WTC11 (cell line): ENCODE data around the gene ZNF135. TPM values are rescaled to one million over a fixed set of nuclear protein-coding genes. Genes with fewer than 3 reads are reported as not detected.

Experiments
- ATAC-seq: fragments of 200-7000 bp; cut with Tn5 transposase; 2 replicates; pipeline ENCODE4 v1.10.0; 2021; ENCODE audit warnings: mild to moderate bottlenecking, moderate library complexity
- Bru-seq: library from RNA; stranded (reverse); fragments of 400-500 nt; gene quantifications from one replicate; lab custom pipeline; 2021; lab: Mats Ljungman, UMichigan
- CTCF ChIA-PET: fragments of 300-600 bp; sonication (Branson Sonifier 250); formaldehyde crosslinking; loops from one replicate; lab custom pipeline; 2021; ENCODE audit warnings: antibody characterized with exemption; lab: Charles Lee
- POLR2A ChIA-PET: fragments of 350-600 bp; sonication (Branson Sonifier 250); formaldehyde crosslinking; loops from one replicate; lab custom pipeline; 2021; ENCODE audit warnings: antibody characterized with exemption; lab: Charles Lee
- DNase-seq: peaks from one replicate; pipeline ENCODE4 v3.0.0; 2021; ENCODE audit warnings: low spot score
- H3K27ac Mint-ChIP-seq: 2 replicates; pipeline ENCODE4 v1.8.0; 2021; ENCODE audit warnings: mixed read lengths
- H3K27me3 Mint-ChIP-seq: 2 replicates; pipeline ENCODE4 v1.8.0; 2021; ENCODE audit warnings: low read depth, mild to moderate bottlenecking, moderate library complexity, mixed read lengths
- H3K36me3 Mint-ChIP-seq: 2 replicates; pipeline ENCODE4 v1.8.0; 2021; ENCODE audit warnings: mixed read lengths
- H3K4me1 Mint-ChIP-seq: 2 replicates; pipeline ENCODE4 v1.8.0; 2022; ENCODE audit warnings: mixed read lengths
- H3K4me3 Mint-ChIP-seq: 2 replicates; pipeline ENCODE4 v1.8.0; 2021; ENCODE audit warnings: mild to moderate bottlenecking, moderate library complexity, mixed read lengths
- H3K9me3 Mint-ChIP-seq: 2 replicates; pipeline ENCODE4 v1.8.0; 2021; ENCODE audit warnings: mixed read lengths
- AFF4 ChIP-seq: sonication (generic); formaldehyde crosslinking; IDR thresholded peaks from 2 replicates; pipeline ENCODE4 v1.8.1; 2023; ENCODE audit warnings: mild to moderate bottlenecking, missing genetic modification reagents, borderline replicate concordance
- ARID4B ChIP-seq: sonication (generic); formaldehyde crosslinking; IDR thresholded peaks from 2 replicates; pipeline ENCODE4 v1.8.0; 2023; ENCODE audit warnings: missing genetic modification reagents, mild to moderate bottlenecking, borderline replicate concordance
- E2F5 ChIP-seq: sonication (generic); formaldehyde crosslinking; IDR thresholded peaks from 2 replicates; pipeline ENCODE4 v1.8.1; 2022; ENCODE audit warnings: mild to moderate bottlenecking, moderate library complexity, missing genetic modification reagents
- ERG ChIP-seq: fragments of 250-450 bp; sonication (Bioruptor Pico); IDR thresholded peaks from 2 replicates; pipeline ENCODE4 v1.8.0; 2021; ENCODE audit warnings: mild to moderate bottlenecking
- FOXK1 ChIP-seq: sonication (generic); formaldehyde crosslinking; IDR thresholded peaks from 2 replicates; pipeline ENCODE4 v1.8.0; 2022; ENCODE audit warnings: mild to moderate bottlenecking, moderate library complexity, missing genetic modification reagents
- GABPB1 ChIP-seq: sonication (generic); formaldehyde crosslinking; IDR thresholded peaks from 2 replicates; pipeline ENCODE4 v1.8.1; 2023; ENCODE audit warnings: mild to moderate bottlenecking, missing genetic modification reagents
- HMGA2 ChIP-seq: fragments of 250-450 bp; sonication (Bioruptor Pico); IDR thresholded peaks from 2 replicates; pipeline ENCODE4 v1.4.0; 2021; ENCODE audit warnings: mild to moderate bottlenecking, moderate library complexity
- SP1 ChIP-seq: sonication (generic); formaldehyde crosslinking; conservative IDR thresholded peaks from 2 replicates; pipeline ENCODE4 v1.8.1; 2022; ENCODE audit warnings: missing genetic modification reagents
- TP53 ChIP-seq: sonication (generic); formaldehyde crosslinking; IDR thresholded peaks from 2 replicates; pipeline ENCODE4 v1.8.1; 2023; ENCODE audit warnings: mild to moderate bottlenecking, missing genetic modification reagents
- USF1 ChIP-seq: sonication (generic); formaldehyde crosslinking; IDR thresholded peaks from 2 replicates; pipeline ENCODE4 v1.8.0; 2022; ENCODE audit warnings: mild to moderate bottlenecking, missing genetic modification reagents
- USF2 ChIP-seq: sonication (generic); formaldehyde crosslinking; IDR thresholded peaks from 2 replicates; pipeline ENCODE4 v1.8.1; 2023; ENCODE audit warnings: mild to moderate bottlenecking, missing genetic modification reagents, moderate library complexity
- ZBTB43 ChIP-seq: sonication (generic); formaldehyde crosslinking; IDR thresholded peaks from 2 replicates; pipeline ENCODE4 v1.8.1; 2023; ENCODE audit warnings: mild to moderate bottlenecking, missing genetic modification reagents
- ZNF121 ChIP-seq: sonication (generic); formaldehyde crosslinking; IDR thresholded peaks from 2 replicates; pipeline ENCODE4 v1.8.0; 2023; ENCODE audit warnings: missing genetic modification reagents
- ZNF232 ChIP-seq: sonication (generic); formaldehyde crosslinking; IDR thresholded peaks from 2 replicates; pipeline ENCODE4 v1.8.0; 2022; ENCODE audit warnings: mild to moderate bottlenecking, missing genetic modification reagents
- ZNF281 ChIP-seq: sonication (generic); formaldehyde crosslinking; IDR thresholded peaks from 2 replicates; pipeline ENCODE4 v1.8.0; 2023; ENCODE audit warnings: mild to moderate bottlenecking, missing genetic modification reagents
- ZNF317 ChIP-seq: sonication (generic); formaldehyde crosslinking; IDR thresholded peaks from 2 replicates; pipeline ENCODE4 v1.8.1; 2023; ENCODE audit warnings: low read depth, mild to moderate bottlenecking, moderate library complexity, missing genetic modification reagents, borderline replicate concordance
- ZNF396 ChIP-seq: fragments of 250-450 bp; sonication (Bioruptor Pico); IDR thresholded peaks from 2 replicates; pipeline ENCODE4 v1.8.0; 2021; ENCODE audit warnings: mild to moderate bottlenecking, moderate library complexity, borderline replicate concordance
- long read RNA-seq, 3 experiments: library from RNA in 1 of 3; library from capped mRNA in 1 of 3; library from polyadenylated mRNA in 1 of 3; unstranded in 2 of 3; stranded (forward) in 1 of 3; transcript quantifications; one replicate each; pipeline ENCODE4 v2.0.0, GENCODE V29; 2021
- total RNA-seq: library from RNA; stranded (reverse); gene quantifications from 3 replicates; pipeline ENCODE4 v1.2.3, GENCODE V29; 2021

ZNF135 gene
- total RNA-seq (5.6 to 8.0 TPM (median 7.2 TPM) in 3 replicates), Bru-seq, nascent RNA (percentile 68 among the genes with signal in this experiment)
- long read RNA-seq, experiment 1, partial matches to known transcripts: 5 of 14 reads
- long read RNA-seq, experiment 1, other reads (novel, unspliced or antisense): 6 of 14 reads
- long read RNA-seq, experiment 2, partial matches to known transcripts: 0 of 1 reads
- long read RNA-seq, experiment 2, other reads (novel, unspliced or antisense): 1 of 1 reads
- long read RNA-seq, experiment 3, partial matches to known transcripts: 1 of 2 reads
- long read RNA-seq, experiment 3, other reads (novel, unspliced or antisense): 1 of 2 reads

GRCh38 chr19:58059003-58059670, at the start of gene ZNF135:
ZNF135 (plus strand) TSS chr19:58059282; CDS start chr19:58060003, 721 bp downstream.
- peaks cover 6% of the 10 kb centered on the region for H3K27me3 Mint-ChIP-seq
- H3K36me3 Mint-ChIP-seq: peaks cover 21% of the 10 kb centered on the region
- ATAC-seq (peak; percentile 82), DNase-seq (peak; percentile 90)
- H3K27ac Mint-ChIP-seq: peak within 1 kb of the TSS; percentile 93
- CTCF ChIA-PET: interaction anchor here (0.9 to 3.5 kb wide), 11 partner anchors 13 to 143 kb away, joined by 3 to 30 read pairs (median 3); partner anchors contain the start of genes ZNF329 and ZNF417
- peaks cover 16% of the 10 kb centered on the region for H3K9me3 Mint-ChIP-seq
- POLR2A ChIA-PET: interaction anchor here (0.6 to 2.7 kb wide), 20 partner anchors 9 to 571 kb away, joined by 3 to 16 read pairs (median 4); partner anchors contain the start of genes ZNF274, ZNF329, ZNF418 and ZNF419
- peaks cover 26% of the 10 kb centered on the region for H3K4me1 Mint-ChIP-seq
- peak within 1 kb of the TSS; percentile 69 for H3K4me3 Mint-ChIP-seq
- peak; percentile 97 for TF ChIP-seq ZNF281 (CRISPR knock-in tag)
- TF ChIP-seq ZNF232: 0 out of 2 replicates have a peak, but pooled peaks have one; percentile 25
- TF ChIP-seq ZNF121 (CRISPR knock-in tag): 0 out of 2 replicates have a peak, but pooled peaks have one; percentile 28
- no peak for TF ChIP-seq USF1 (CRISPR knock-in tag)
- TF ChIP-seq ARID4B (CRISPR knock-in tag): peak; percentile 38; the same call in 1 of the 2 replicates
- TF ChIP-seq USF2: peak; percentile 10; the same call in 1 of the 2 replicates
- TF ChIP-seq ZBTB43 (CRISPR knock-in tag): 0 out of 2 replicates have a peak, but pooled peaks have one; percentile 6
- no peak for TF ChIP-seq ZNF396
- no peak for TF ChIP-seq HMGA2
- TF ChIP-seq TP53 (CRISPR knock-in tag): no peak
- TF ChIP-seq AFF4 (CRISPR knock-in tag): no peak
- TF ChIP-seq FOXK1 (CRISPR knock-in tag): 0 out of 2 replicates have a peak, but pooled peaks have one; percentile 57
- TF ChIP-seq E2F5 (CRISPR knock-in tag): 0 out of 2 replicates have a peak, but pooled peaks have one; percentile 25
- TF ChIP-seq ERG (CRISPR knock-in tag): no peak
- TF ChIP-seq GABPB1: peak; percentile 50; the same call in 1 of the 2 replicates
- peak; percentile 42; the same call in 1 of the 2 replicates for TF ChIP-seq SP1 (CRISPR knock-in tag)
- no peak for TF ChIP-seq ZNF317 (CRISPR knock-in tag)
- TF ChIP-seq, all 79 proteins: peak for 10
